ENCODE data around the gene LASP1NB.
"Not testable (repeated sequence)": the region's sequence is repeated elsewhere in the genome, so short reads cannot be mapped to it uniquely, and the experiment has no call there.

- not testable (repeated sequence) for TF ChIP-seq POLR2A (IDR thresholded peaks at IDR 0.05; ENCODE audit: low read depth, low read length); EZH2 (IDR thresholded peaks at IDR 0.05; ENCODE audit: borderline replicate concordance, low read depth, low read length, severe bottlenecking); FOS (IDR thresholded peaks at IDR 0.05; ENCODE audit: borderline replicate concordance, insufficient read depth, low read length); POLR2AphosphoS5 (IDR thresholded peaks at IDR 0.05; ENCODE audit: insufficient read depth, low read depth, low read length)
- TF ChIP-seq, protein P1, sequence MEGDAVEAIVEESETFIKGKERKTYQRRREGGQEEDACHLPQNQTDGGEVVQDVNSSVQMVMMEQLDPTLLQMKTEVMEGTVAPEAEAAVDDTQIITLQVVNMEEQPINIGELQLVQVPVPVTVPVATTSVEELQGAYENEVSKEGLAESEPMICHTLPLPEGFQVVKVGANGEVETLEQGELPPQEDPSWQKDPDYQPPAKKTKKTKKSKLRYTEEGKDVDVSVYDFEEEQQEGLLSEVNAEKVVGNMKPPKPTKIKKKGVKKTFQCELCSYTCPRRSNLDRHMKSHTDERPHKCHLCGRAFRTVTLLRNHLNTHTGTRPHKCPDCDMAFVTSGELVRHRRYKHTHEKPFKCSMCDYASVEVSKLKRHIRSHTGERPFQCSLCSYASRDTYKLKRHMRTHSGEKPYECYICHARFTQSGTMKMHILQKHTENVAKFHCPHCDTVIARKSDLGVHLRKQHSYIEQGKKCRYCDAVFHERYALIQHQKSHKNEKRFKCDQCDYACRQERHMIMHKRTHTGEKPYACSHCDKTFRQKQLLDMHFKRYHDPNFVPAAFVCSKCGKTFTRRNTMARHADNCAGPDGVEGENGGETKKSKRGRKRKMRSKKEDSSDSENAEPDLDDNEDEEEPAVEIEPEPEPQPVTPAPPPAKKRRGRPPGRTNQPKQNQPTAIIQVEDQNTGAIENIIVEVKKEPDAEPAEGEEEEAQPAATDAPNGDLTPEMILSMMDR (IDR thresholded peaks at IDR 0.05; ENCODE audit: extremely low read depth in 1 of 2, insufficient read depth in 1 of 2, low read depth in 1 of 2, low read length in 2 of 2): not testable (repeated sequence)
Measured at GRCh38 chr17:38930782-38931181, 5.4 kb downstream of the LASP1NB start.

Data from endothelial cell of umbilical vein (primary cell).